H9 (cell line): Measurements from ENCODE around the gene CTIF. TPM values are rescaled to one million over a fixed set of nuclear protein-coding genes. Genes with fewer than 3 reads are reported as not detected.

ENCODE experiments used
- DNase-seq: peaks from one replicate; pipeline ENCODE4 v3.0.0-alpha.2; 2017
- H2AFZ ChIP-seq: one replicate; pipeline ENCODE4 v1.6.1; 2013; ENCODE audit warnings: mild to moderate bottlenecking, low read length, control low read depth, moderate library complexity
- H2AK5ac ChIP-seq: 2 replicates; pipeline ENCODE4 v1.6.1; 2013; ENCODE audit warnings: low read length, control low read depth, mixed read lengths; ENCODE audit not compliant: insufficient read length
- H2BK120ac ChIP-seq: one replicate; pipeline ENCODE4 v1.6.1; 2013; ENCODE audit warnings: low read depth, mild to moderate bottlenecking, low read length, control low read depth, inconsistent platforms; ENCODE audit not compliant: poor library complexity, severe bottlenecking
- H2BK12ac ChIP-seq: 2 replicates; pipeline ENCODE4 v1.6.1; 2013; ENCODE audit warnings: low read length, control low read depth, mixed read lengths, low read depth; ENCODE audit not compliant: insufficient read length
- H2BK15ac ChIP-seq: 2 replicates; pipeline ENCODE4 v1.6.1; 2013; ENCODE audit warnings: low read depth, low read length, control low read depth
- H2BK20ac ChIP-seq: one replicate; pipeline ENCODE4 v1.6.1; 2013; ENCODE audit warnings: low read depth, mild to moderate bottlenecking, low read length, control low read depth, inconsistent platforms; ENCODE audit not compliant: poor library complexity, severe bottlenecking
- H2BK5ac ChIP-seq: 2 replicates; pipeline ENCODE4 v1.6.1; 2013; ENCODE audit warnings: low read length, control low read depth, mixed read lengths; ENCODE audit not compliant: insufficient read length
- H3K14ac ChIP-seq: 2 replicates; pipeline ENCODE4 v1.6.1; 2013; ENCODE audit warnings: low read length, control low read depth; ENCODE audit not compliant: insufficient read depth
- H3K18ac ChIP-seq: 2 replicates; pipeline ENCODE4 v1.6.1; 2013; ENCODE audit warnings: low read depth, mild to moderate bottlenecking, mixed read lengths, low read length, control low read depth; ENCODE audit not compliant: insufficient read length
- H3K23ac ChIP-seq: 2 replicates; pipeline ENCODE4 v1.6.1; 2013; ENCODE audit warnings: low read length, control low read depth, mixed read lengths, low read depth; ENCODE audit not compliant: insufficient read length
- H3K23me2 ChIP-seq: 2 replicates; pipeline ENCODE4 v1.6.1; 2013; ENCODE audit warnings: low read depth, mild to moderate bottlenecking, mixed read lengths, low read length, control low read depth; ENCODE audit not compliant: insufficient read length, poor library complexity, severe bottlenecking
- H3K27ac ChIP-seq: 2 replicates; pipeline ENCODE4 v1.5.1; 2013; ENCODE audit warnings: low read length, control low read depth, mixed read lengths, low read depth; ENCODE audit not compliant: insufficient read length
- H3K27me3 ChIP-seq: 2 replicates; pipeline ENCODE4 v1.6.1; 2013; ENCODE audit warnings: low read length, control low read depth, inconsistent platforms; ENCODE audit not compliant: insufficient read depth
- H3K4ac ChIP-seq: 2 replicates; pipeline ENCODE4 v1.6.1; 2013; ENCODE audit warnings: low read depth, mild to moderate bottlenecking, control low read depth, inconsistent platforms, low read length, moderate library complexity
- H3K4me1 ChIP-seq: 2 replicates; pipeline ENCODE4 v1.6.1; 2013; ENCODE audit warnings: low read length, control low read depth, inconsistent platforms; ENCODE audit not compliant: insufficient read depth
- H3K4me2 ChIP-seq: 2 replicates; pipeline ENCODE4 v1.6.1; 2013; ENCODE audit warnings: low read length, control low read depth, mixed read lengths; ENCODE audit not compliant: insufficient read length, insufficient read depth
- H3K56ac ChIP-seq: 2 replicates; pipeline ENCODE4 v1.6.1; 2013; ENCODE audit warnings: low read depth, mild to moderate bottlenecking, mixed read lengths, low read length, control low read depth; ENCODE audit not compliant: insufficient read length
- H3K79me1 ChIP-seq: 2 replicates; pipeline ENCODE4 v1.6.1; 2013; ENCODE audit warnings: low read depth, mild to moderate bottlenecking, moderate library complexity, low read length, control low read depth, inconsistent platforms; ENCODE audit not compliant: insufficient read depth, poor library complexity, severe bottlenecking
- H3K79me2 ChIP-seq: 2 replicates; pipeline ENCODE4 v1.6.1; 2013; ENCODE audit warnings: low read length, control low read depth, inconsistent platforms; ENCODE audit not compliant: insufficient read depth
- H3K9ac ChIP-seq: 2 replicates; pipeline ENCODE4 v1.6.1; 2013; ENCODE audit warnings: low read length, control low read depth, mixed read lengths; ENCODE audit not compliant: insufficient read length; ENCODE audit errors: extremely low read depth
- H3K9me3 ChIP-seq: one replicate; pipeline ENCODE4 v1.6.1; 2013; ENCODE audit warnings: low read depth, low read length, inconsistent platforms; ENCODE audit not compliant: control insufficient read depth
- H3T11ph ChIP-seq: one replicate; pipeline ENCODE4 v1.6.1; 2013; ENCODE audit warnings: mild to moderate bottlenecking, low read length, control low read depth, inconsistent platforms
- H4K20me1 ChIP-seq: one replicate; pipeline ENCODE4 v1.6.1; 2013; ENCODE audit not compliant: control insufficient read depth, insufficient read length, insufficient read depth
- H4K5ac ChIP-seq: 2 replicates; pipeline ENCODE4 v1.6.1; 2013; ENCODE audit warnings: low read depth, mild to moderate bottlenecking, mixed read lengths, low read length, control low read depth; ENCODE audit not compliant: insufficient read length
- H4K8ac ChIP-seq: replicated peaks from 2 replicates; pipeline ENCODE4 v1.6.1; 2013; ENCODE audit warnings: low read length, control low read depth, mixed read lengths, low read depth; ENCODE audit not compliant: insufficient read length
- H4K91ac ChIP-seq: 2 replicates; pipeline ENCODE4 v1.6.1; 2013; ENCODE audit warnings: low read depth, mild to moderate bottlenecking, moderate library complexity, mixed read lengths, low read length, control low read depth; ENCODE audit not compliant: insufficient read length
- H3K27ac Mint-ChIP-seq, 3 experiments: 2 replicates in 2 of 3; 3 replicates in 1 of 3; pipeline ENCODE4 v1.8.0; 2020 to 2021; ENCODE audit warnings: mixed read lengths in 3 of 3, mild to moderate bottlenecking in 1 of 3, moderate library complexity in 1 of 3
- H3K27me3 Mint-ChIP-seq: 2 replicates; pipeline ENCODE4 v1.8.0; 2021; ENCODE audit warnings: low read depth, mild to moderate bottlenecking, moderate library complexity, mixed read lengths
- H3K36me3 Mint-ChIP-seq, 3 experiments: 2 replicates in 2 of 3; 3 replicates in 1 of 3; pipeline ENCODE4 v1.8.0; 2020 to 2021; ENCODE audit warnings: low read depth in 3 of 3, mixed read lengths in 3 of 3; ENCODE audit not compliant: insufficient read depth in 1 of 3
- H3K4me1 Mint-ChIP-seq, 2 experiments: 2 replicates each; pipeline ENCODE4 v1.8.0; 2020; ENCODE audit warnings: mixed read lengths in 2 of 2
- H3K4me3 Mint-ChIP-seq, 2 experiments: 2 replicates in 1 of 2; 3 replicates in 1 of 2; pipeline ENCODE4 v1.8.0; 2020 to 2021; ENCODE audit warnings: mild to moderate bottlenecking in 2 of 2, mixed read lengths in 2 of 2, moderate library complexity in 1 of 2
- H3K9me3 Mint-ChIP-seq, 2 experiments: 2 replicates in 1 of 2; 3 replicates in 1 of 2; pipeline ENCODE4 v1.8.0; 2020; ENCODE audit warnings: mild to moderate bottlenecking in 2 of 2, mixed read lengths in 2 of 2, moderate library complexity in 1 of 2
- WGBS: extraction: QIAGEN DNeasy Blood & Tissue Kit; methylation state at CpG from one replicate; pipeline ENCODE4 v1.1.7; 2013; ENCODE audit warnings: missing lambda C conversion rate, low lambda C conversion rate, mixed read lengths; ENCODE audit not compliant: insufficient read length; ENCODE audit errors: extremely low coverage; 5-methylcytosine and 5-hydroxymethylcytosine counted together
- total RNA-seq: library from RNA; stranded (reverse); gene quantifications from 2 replicates; pipeline ENCODE4 v1.2.1, GENCODE V29; 2021
- TF ChIP-seq, protein P1 (sequence below): fragments of 200-600 bp; sonication (generic); conservative IDR thresholded peaks from 3 replicates; pipeline ENCODE4 v1.8.0; 2021; ENCODE audit warnings: antibody characterized with exemption, mild to moderate bottlenecking

CTIF gene
- total RNA-seq, 1 experiment from 2014 or later, result 15.8 TPM

DNA sequence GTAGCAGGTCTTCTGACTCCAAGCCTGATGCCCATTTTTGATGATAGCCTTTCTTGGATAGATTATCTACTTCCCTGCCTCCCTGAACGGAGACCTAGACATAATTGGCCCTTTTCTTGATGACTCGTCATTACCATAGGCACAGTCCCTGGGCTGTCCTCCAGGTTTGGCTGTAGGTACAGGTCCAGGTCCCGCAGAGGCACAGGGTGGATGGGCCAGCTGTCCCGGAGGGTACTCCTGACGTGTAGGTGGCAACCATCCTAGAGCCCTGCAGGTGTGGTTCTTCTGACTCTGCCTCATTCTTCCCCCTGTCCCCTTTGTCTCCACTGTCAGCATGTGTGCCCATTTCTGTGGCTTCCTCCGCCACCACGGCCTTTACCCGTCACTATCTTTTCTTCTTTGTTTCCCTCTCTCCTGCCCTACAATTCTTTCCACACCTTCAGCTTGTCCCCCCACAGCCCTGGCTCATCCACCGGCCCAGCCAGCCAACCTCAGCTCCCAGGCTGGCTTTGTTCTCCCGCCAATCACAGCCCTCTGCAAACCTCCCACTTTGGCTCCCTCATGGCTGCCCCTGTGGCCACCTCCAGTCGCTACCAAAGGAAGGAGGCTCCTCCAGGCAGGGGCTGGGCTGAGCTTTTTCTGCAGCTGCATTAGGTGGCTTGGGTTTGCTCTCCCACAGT, 309.1 kb downstream of the CTIF start:
- H3K79me1 ChIP-seq, result no peaks in the 10 kb centered on the region
- TF ChIP-seq, protein P1, sequence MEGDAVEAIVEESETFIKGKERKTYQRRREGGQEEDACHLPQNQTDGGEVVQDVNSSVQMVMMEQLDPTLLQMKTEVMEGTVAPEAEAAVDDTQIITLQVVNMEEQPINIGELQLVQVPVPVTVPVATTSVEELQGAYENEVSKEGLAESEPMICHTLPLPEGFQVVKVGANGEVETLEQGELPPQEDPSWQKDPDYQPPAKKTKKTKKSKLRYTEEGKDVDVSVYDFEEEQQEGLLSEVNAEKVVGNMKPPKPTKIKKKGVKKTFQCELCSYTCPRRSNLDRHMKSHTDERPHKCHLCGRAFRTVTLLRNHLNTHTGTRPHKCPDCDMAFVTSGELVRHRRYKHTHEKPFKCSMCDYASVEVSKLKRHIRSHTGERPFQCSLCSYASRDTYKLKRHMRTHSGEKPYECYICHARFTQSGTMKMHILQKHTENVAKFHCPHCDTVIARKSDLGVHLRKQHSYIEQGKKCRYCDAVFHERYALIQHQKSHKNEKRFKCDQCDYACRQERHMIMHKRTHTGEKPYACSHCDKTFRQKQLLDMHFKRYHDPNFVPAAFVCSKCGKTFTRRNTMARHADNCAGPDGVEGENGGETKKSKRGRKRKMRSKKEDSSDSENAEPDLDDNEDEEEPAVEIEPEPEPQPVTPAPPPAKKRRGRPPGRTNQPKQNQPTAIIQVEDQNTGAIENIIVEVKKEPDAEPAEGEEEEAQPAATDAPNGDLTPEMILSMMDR, result no peak
- H3T11ph ChIP-seq, result no peak overlapping the region
- H3K23me2 ChIP-seq, result no peaks in the 10 kb centered on the region
- H3K9me3 ChIP-seq, result no peaks in the 10 kb centered on the region
- no peak overlapping the region for H2BK20ac ChIP-seq
- no peak overlapping the region for H2BK5ac ChIP-seq
- Mint-ChIP-seq H3K27ac (peak overlapping the region in 2 of 3 experiments; percentile 33 to 47; a peak in 2 of 7 replicates), H3K36me3 (peaks cover 0 to 2% (median 0%) of the 10 kb centered on the region in 3 experiments; a peak in 1 of 7 replicates), H3K27me3 (peaks cover 3% of the 10 kb centered on the region; the same call in 1 of the 2 replicates), H3K4me3 (no peak overlapping the region), H3K9me3 (no peaks in the 10 kb centered on the region), H3K4me1 (peaks cover 36 to 48% of the 10 kb centered on the region in 2 experiments)
- no peaks in the 10 kb centered on the region for H3K27me3 ChIP-seq
- H3K4me1 ChIP-seq, result no peaks in the 10 kb centered on the region
- no peak overlapping the region for H4K91ac ChIP-seq
- no peak overlapping the region for H2BK12ac ChIP-seq
- no peak overlapping the region for H3K9ac ChIP-seq
- DNase-seq, result no peak
- no peak overlapping the region for H3K23ac ChIP-seq
- no peak overlapping the region for H2BK15ac ChIP-seq
- no peak overlapping the region for H4K5ac ChIP-seq
- H2AFZ ChIP-seq, result no peak overlapping the region
- H3K56ac ChIP-seq, result no peak overlapping the region
- no peak overlapping the region for H2AK5ac ChIP-seq
- no peak overlapping the region for H3K4me2 ChIP-seq
- H3K27ac ChIP-seq, result no peak overlapping the region
- H3K4ac ChIP-seq, result no peak overlapping the region
- H4K20me1 ChIP-seq, result no peaks in the 10 kb centered on the region
- no peaks in the 10 kb centered on the region for H3K79me2 ChIP-seq
- no CpG with 5 or more reads among the region's 11 CpGs for WGBS
- no peak overlapping the region; the same call in 1 of the 2 replicates for H3K14ac ChIP-seq
- H4K8ac ChIP-seq, result no peak overlapping the region
- H3K18ac ChIP-seq, result no peak overlapping the region
- H2BK120ac ChIP-seq, result no peak overlapping the region
